ENCODE measurements around the gene NKAPD1.

DNA sequence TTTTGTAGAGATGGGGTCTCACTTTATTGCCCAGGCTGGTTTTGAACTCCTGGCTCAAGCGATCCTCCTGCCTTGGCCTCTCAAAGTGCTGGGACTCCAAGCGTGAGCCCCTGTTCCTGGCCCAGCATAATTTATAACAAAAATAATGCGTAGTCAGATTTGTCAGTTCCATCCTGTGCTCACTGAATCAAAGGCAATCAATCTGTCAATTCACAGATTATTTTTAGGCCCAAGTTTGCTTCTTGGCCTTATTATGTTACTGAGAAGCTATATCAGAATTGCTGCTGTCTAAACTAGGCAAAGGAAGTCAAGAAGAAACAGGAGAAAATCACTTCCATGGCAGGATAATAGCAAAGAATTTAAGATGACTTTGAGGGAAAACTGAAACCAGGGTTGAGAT lies 40.2 kb upstream of the NKAPD1 start:
- TF ChIP-seq, protein P1, sequence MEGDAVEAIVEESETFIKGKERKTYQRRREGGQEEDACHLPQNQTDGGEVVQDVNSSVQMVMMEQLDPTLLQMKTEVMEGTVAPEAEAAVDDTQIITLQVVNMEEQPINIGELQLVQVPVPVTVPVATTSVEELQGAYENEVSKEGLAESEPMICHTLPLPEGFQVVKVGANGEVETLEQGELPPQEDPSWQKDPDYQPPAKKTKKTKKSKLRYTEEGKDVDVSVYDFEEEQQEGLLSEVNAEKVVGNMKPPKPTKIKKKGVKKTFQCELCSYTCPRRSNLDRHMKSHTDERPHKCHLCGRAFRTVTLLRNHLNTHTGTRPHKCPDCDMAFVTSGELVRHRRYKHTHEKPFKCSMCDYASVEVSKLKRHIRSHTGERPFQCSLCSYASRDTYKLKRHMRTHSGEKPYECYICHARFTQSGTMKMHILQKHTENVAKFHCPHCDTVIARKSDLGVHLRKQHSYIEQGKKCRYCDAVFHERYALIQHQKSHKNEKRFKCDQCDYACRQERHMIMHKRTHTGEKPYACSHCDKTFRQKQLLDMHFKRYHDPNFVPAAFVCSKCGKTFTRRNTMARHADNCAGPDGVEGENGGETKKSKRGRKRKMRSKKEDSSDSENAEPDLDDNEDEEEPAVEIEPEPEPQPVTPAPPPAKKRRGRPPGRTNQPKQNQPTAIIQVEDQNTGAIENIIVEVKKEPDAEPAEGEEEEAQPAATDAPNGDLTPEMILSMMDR (IDR thresholded peaks at IDR 0.05), result no peak
- TF ChIP-seq POLR2A (IDR thresholded peaks at IDR 0.05), result no peak
